Keratinocyte (primary cell): ENCODE results near the gene FIP1L1. TPM values are rescaled to one million over a fixed set of nuclear protein-coding genes. Genes with fewer than 3 reads are reported as not detected.
A peak's percentile ranks its signal among the peaks of the same experiment; 100 is the strongest.

Experiments
- DNase-seq: peaks from one replicate; pipeline ENCODE4 v3.0.0-alpha.2; 2011; ENCODE audit warnings: low read depth, missing footprints, low spot score
- FAIRE-seq: peaks from 2 replicates; lab custom pipeline; 2011; peaks lifted over from hg19 to GRCh38; lab: Jason Lieb, UNC
- H2AFZ ChIP-seq: 2 replicates; pipeline ENCODE4 v1.6.0; 2012; ENCODE audit warnings: low read length, control low read depth, inconsistent platforms; ENCODE audit not compliant: control insufficient read depth
- H3K27ac ChIP-seq: 2 replicates; pipeline ENCODE4 v1.5.1; 2011; ENCODE audit warnings: low read length; ENCODE audit not compliant: control insufficient read depth, insufficient read depth
- H3K27me3 ChIP-seq: 3 replicates; pipeline ENCODE4 v1.6.0; 2011; ENCODE audit warnings: low read length; ENCODE audit not compliant: control insufficient read depth, insufficient read depth; ENCODE audit errors: extremely low read depth
- H3K36me3 ChIP-seq, 2 experiments: 2 replicates in 1 of 2; 3 replicates in 1 of 2; pipeline ENCODE4 v1.5.1; 2011; ENCODE audit warnings: low read length in 2 of 2, mild to moderate bottlenecking in 1 of 2; ENCODE audit not compliant: control insufficient read depth in 2 of 2, insufficient read depth in 2 of 2; ENCODE audit errors: extremely low read depth in 1 of 2
- H3K4me1 ChIP-seq: 3 replicates; pipeline ENCODE4 v1.5.1; 2011; ENCODE audit warnings: low read length; ENCODE audit not compliant: control insufficient read depth, insufficient read depth; ENCODE audit errors: extremely low read depth
- H3K4me2 ChIP-seq: 3 replicates; pipeline ENCODE4 v1.6.0; 2011; ENCODE audit warnings: low read depth, low read length; ENCODE audit not compliant: control insufficient read depth, insufficient read depth; ENCODE audit errors: extremely low read depth
- H3K4me3 ChIP-seq, 3 experiments: fragments of 200-600 bp in 1 of 3; sonication (generic) in 1 of 3; 2 replicates in 2 of 3; 3 replicates in 1 of 3; pipeline ENCODE4 v1.5.1; 2011 to 2016; ENCODE audit warnings: low read length in 3 of 3, mild to moderate bottlenecking in 3 of 3, control low read depth in 2 of 3, inconsistent platforms in 1 of 3, low read depth in 1 of 3, mixed read lengths in 1 of 3, mixed run types in 1 of 3, moderate library complexity in 1 of 3; ENCODE audit not compliant: control insufficient read depth in 2 of 3, insufficient read depth in 2 of 3; ENCODE audit errors: extremely low read depth in 1 of 3
- H3K79me2 ChIP-seq: 2 replicates; pipeline ENCODE4 v1.6.0; 2012; ENCODE audit warnings: low read length; ENCODE audit not compliant: control insufficient read depth, insufficient read depth
- H3K9ac ChIP-seq: 3 replicates; pipeline ENCODE4 v1.6.0; 2011; ENCODE audit warnings: low read length; ENCODE audit not compliant: control insufficient read depth, insufficient read depth; ENCODE audit errors: extremely low read depth
- H3K9me1 ChIP-seq: 3 replicates; pipeline ENCODE4 v1.6.0; 2011; ENCODE audit warnings: low read length; ENCODE audit not compliant: control insufficient read depth, insufficient read depth; ENCODE audit errors: extremely low read depth
- H3K9me3 ChIP-seq: 2 replicates; pipeline ENCODE4 v1.5.1; 2012; ENCODE audit warnings: low read depth, low read length; ENCODE audit not compliant: control insufficient read depth
- H4K20me1 ChIP-seq: 3 replicates; pipeline ENCODE4 v1.6.0; 2011; ENCODE audit warnings: low read length; ENCODE audit not compliant: control insufficient read depth, insufficient read depth; ENCODE audit errors: extremely low read depth
- EZH2 ChIP-seq: IDR thresholded peaks from one replicate; pipeline ENCODE4 v1.6.1; 2012; ENCODE audit warnings: inconsistent platforms, mild to moderate bottlenecking, low read length, moderate library complexity
- dilution Hi-C: fragments of 300-500 bp; cut with MboI; formaldehyde crosslinking; loops from one replicate; pipeline ENCODE4 v1.7.0; 2020; ENCODE audit warnings: low sequenced_read_pairs; ENCODE audit not compliant: extremely low pct_ligation_motif_present
- polyA plus RNA-seq, 5 experiments: library from polyadenylated mRNA; depleted of rRNA in 3 of 5; stranded (reverse) in 3 of 5; stranded (forward) in 1 of 5; unstranded in 1 of 5; fragments of >200 nt; gene quantifications; 1 replicate in 1 of 5; 2 replicates in 3 of 5; 3 replicates in 1 of 5; pipeline versions ENCODE4 v1.2.1 to v1.2.3, GENCODE V29; 2011 to 2012; ENCODE audit warnings: missing spikeins in 2 of 5, low read depth in 1 of 5, low replicate concordance in 1 of 5
- TF ChIP-seq, protein P1 (sequence below), 3 experiments: IDR thresholded peaks in 1 of 3; conservative IDR thresholded peaks in 1 of 3; optimal IDR thresholded peaks in 1 of 3; 2 replicates in 2 of 3; 3 replicates in 1 of 3; pipeline versions ENCODE3 to v1.5.1; 2011; ENCODE audit warnings: low read length in 3 of 3, mild to moderate bottlenecking in 3 of 3, moderate library complexity in 2 of 3, control low read depth in 1 of 3, inconsistent platforms in 1 of 3; ENCODE audit not compliant: insufficient read depth in 2 of 3; ENCODE audit errors: extremely low read depth in 1 of 3

The FIP1L1 gene
- polyA plus RNA-seq, 1 donor (not counting 4 experiments of a cell fraction or from before 2014, with no cell fraction given): 36.7 TPM

DNA sequence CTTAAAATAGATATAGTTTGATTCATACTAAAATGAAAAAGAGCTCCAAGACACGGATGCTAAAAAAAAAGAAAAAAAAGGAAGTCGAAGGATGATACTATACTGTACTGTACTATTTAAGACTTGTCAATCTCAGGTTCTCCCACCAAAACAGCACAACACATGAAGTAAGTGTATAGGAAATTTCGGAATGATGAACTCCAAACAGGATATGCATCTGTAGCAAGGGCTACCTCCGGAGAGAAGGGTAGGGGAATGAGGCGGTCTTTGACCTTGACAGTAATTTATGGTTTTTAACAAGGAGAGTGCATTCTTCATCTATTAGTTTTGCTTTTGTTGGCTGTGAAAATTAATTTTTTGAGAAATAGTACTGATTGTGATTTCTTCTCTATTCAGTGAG, 541 bp upstream of the FIP1L1 start:
- no peaks in the 10 kb centered on the region for H4K20me1 ChIP-seq
- no peak for DNase-seq
- H3K4me2 ChIP-seq: peak overlapping the region; percentile 17
- no peaks in the 10 kb centered on the region for H3K27me3 ChIP-seq
- H3K9ac ChIP-seq: no peak overlapping the region
- H3K9me3 ChIP-seq: no peaks in the 10 kb centered on the region
- H3K4me1 ChIP-seq: peaks cover 13% of the 10 kb centered on the region
- peak overlapping the region; percentile 24 for H2AFZ ChIP-seq
- dilution Hi-C loops: no loop called here
- TF ChIP-seq, protein P1, sequence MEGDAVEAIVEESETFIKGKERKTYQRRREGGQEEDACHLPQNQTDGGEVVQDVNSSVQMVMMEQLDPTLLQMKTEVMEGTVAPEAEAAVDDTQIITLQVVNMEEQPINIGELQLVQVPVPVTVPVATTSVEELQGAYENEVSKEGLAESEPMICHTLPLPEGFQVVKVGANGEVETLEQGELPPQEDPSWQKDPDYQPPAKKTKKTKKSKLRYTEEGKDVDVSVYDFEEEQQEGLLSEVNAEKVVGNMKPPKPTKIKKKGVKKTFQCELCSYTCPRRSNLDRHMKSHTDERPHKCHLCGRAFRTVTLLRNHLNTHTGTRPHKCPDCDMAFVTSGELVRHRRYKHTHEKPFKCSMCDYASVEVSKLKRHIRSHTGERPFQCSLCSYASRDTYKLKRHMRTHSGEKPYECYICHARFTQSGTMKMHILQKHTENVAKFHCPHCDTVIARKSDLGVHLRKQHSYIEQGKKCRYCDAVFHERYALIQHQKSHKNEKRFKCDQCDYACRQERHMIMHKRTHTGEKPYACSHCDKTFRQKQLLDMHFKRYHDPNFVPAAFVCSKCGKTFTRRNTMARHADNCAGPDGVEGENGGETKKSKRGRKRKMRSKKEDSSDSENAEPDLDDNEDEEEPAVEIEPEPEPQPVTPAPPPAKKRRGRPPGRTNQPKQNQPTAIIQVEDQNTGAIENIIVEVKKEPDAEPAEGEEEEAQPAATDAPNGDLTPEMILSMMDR (optimal IDR thresholded peaks at IDR 0.05 in 1 of 3, IDR thresholded peaks at IDR 0.05 in 1 of 3, conservative IDR thresholded peaks at IDR 0.05 in 1 of 3; ENCODE audit: extremely low read depth in 1 of 3, insufficient read depth in 2 of 3, low read length in 3 of 3): no peak
- no peak for TF ChIP-seq EZH2
- H3K27ac ChIP-seq: no peak overlapping the region
- peaks cover 0 to 6% of the 10 kb centered on the region in 2 experiments for H3K36me3 ChIP-seq
- H3K4me3 ChIP-seq: peak overlapping the region; percentile 74 to 99 (median 84)
- no peaks in the 10 kb centered on the region for H3K9me1 ChIP-seq
- peaks cover 43% of the 10 kb centered on the region for H3K79me2 ChIP-seq
- FAIRE-seq: no peak

DNA sequence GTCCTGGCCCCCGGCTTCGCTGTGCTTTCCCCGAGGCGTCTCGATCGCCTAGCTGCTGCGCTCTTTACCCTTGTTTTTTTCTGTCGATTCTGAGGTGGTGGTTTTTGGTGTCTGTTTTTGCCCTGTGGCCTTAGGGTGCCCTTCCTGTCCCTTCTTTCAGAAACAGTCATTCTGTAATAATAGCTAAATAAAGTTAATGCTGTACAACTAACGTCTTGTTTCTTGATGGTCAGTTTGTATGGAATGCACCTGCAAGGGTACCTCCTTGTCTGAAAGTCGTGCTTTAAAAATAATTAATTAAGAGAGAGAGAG, 686 bp downstream of the FIP1L1 start:
- Histone ChIP-seq H2AFZ (peak overlapping the region; percentile 95), H3K4me1 (peaks cover 13% of the 10 kb centered on the region), H3K79me2 (peaks cover 50% of the 10 kb centered on the region), H3K27ac (peak overlapping the region; percentile 82), H4K20me1 (no peaks in the 10 kb centered on the region), H3K4me3 (peak overlapping the region; percentile 74 to 99 (median 84)), H3K36me3 (peaks cover 0 to 11% of the 10 kb centered on the region in 2 experiments), H3K27me3 (no peaks in the 10 kb centered on the region), H3K9ac (peak overlapping the region; percentile 91), H3K4me2 (peak overlapping the region; percentile 98), H3K9me3 (no peaks in the 10 kb centered on the region), H3K9me1 (no peaks in the 10 kb centered on the region)
- FAIRE-seq: no peak
- no peak for DNase-seq
- dilution Hi-C loops: no loop called here
- no peak for TF ChIP-seq EZH2
- TF ChIP-seq, protein P1 (optimal IDR thresholded peaks at IDR 0.05 in 1 of 3, IDR thresholded peaks at IDR 0.05 in 1 of 3, conservative IDR thresholded peaks at IDR 0.05 in 1 of 3; ENCODE audit: extremely low read depth in 1 of 3, insufficient read depth in 2 of 3, low read length in 3 of 3): no peak
